HepG2 (cell line): Measurements from ENCODE around the gene DCST2. TPM values are rescaled to one million over a fixed set of nuclear protein-coding genes. Genes with fewer than 3 reads are reported as not detected.

Experiments
- ATAC-seq: fragments of 200-7000 bp; cut with Tn5 transposase; 3 replicates; pipeline ENCODE4 v1.9.1; 2020; ENCODE audit warnings: mild to moderate bottlenecking, moderate library complexity
- BruUV-seq: library from RNA; stranded (reverse); fragments of 400-500 nt; replicated peaks from 2 replicates; lab custom pipeline; 2021; lab: Mats Ljungman, UMichigan
- CTCF ChIA-PET: fragments of 300-600 bp; formaldehyde crosslinking; extraction: SDS; loops from one replicate; lab custom pipeline; 2021; ENCODE audit warnings: low total read pairs, inconsistent platforms, low intra/inter-chr PET ratio; lab: Yijun Ruan, JAX
- POLR2A ChIA-PET: fragments of 350-600 bp; sonication (Branson Sonifier 250); formaldehyde crosslinking; loops from one replicate; lab custom pipeline; 2020; ENCODE audit warnings: antibody characterized with exemption, inconsistent platforms; lab: Yijun Ruan, JAX
- DNase-seq: peaks from one replicate; pipeline ENCODE4 v3.0.0-alpha.2; 2015; ENCODE audit warnings: low spot score
- FAIRE-seq: peaks from 3 replicates; lab custom pipeline; 2011; peaks lifted over from hg19 to GRCh38; lab: Jason Lieb, UNC
- H2AFZ ChIP-seq: one replicate; pipeline ENCODE4 v1.6.1; 2011; ENCODE audit warnings: low read length, inconsistent platforms
- H3K27ac ChIP-seq: fragments of 300-600 bp; 3 replicates; pipeline ENCODE4 v1.8.0; 2011; ENCODE audit warnings: mixed run types, mild to moderate bottlenecking, mixed read lengths, low read length, inconsistent platforms; ENCODE audit not compliant: insufficient read depth; ENCODE audit errors: extremely low read length
- H3K27me3 ChIP-seq, 2 experiments: fragments of 200-600 bp in 1 of 2; 2 replicates in 1 of 2; 3 replicates in 1 of 2; pipeline versions ENCODE4 v1.6.0 to v1.8.0; 2011; ENCODE audit warnings: low read length in 2 of 2, mild to moderate bottlenecking in 2 of 2, moderate library complexity in 2 of 2, inconsistent platforms in 1 of 2; ENCODE audit not compliant: insufficient read depth in 2 of 2, control insufficient read depth in 1 of 2
- H3K36me3 ChIP-seq, 2 experiments: fragments of 200-600 bp in 1 of 2; replicated peaks in 1 of 2; 2 replicates in 1 of 2; 3 replicates in 1 of 2; pipeline versions ENCODE4 v1.5.1 to v1.8.0; 2011; ENCODE audit warnings: low read length in 2 of 2, inconsistent platforms in 1 of 2; ENCODE audit not compliant: insufficient read depth in 2 of 2, control insufficient read depth in 1 of 2
- H3K4me1 ChIP-seq: 2 replicates; pipeline ENCODE4 v1.5.1; 2012; ENCODE audit warnings: low read length, inconsistent platforms; ENCODE audit not compliant: insufficient read depth
- H3K4me2 ChIP-seq: 2 replicates; pipeline ENCODE4 v1.6.0; 2011; ENCODE audit warnings: low read depth, low read length, inconsistent platforms
- H3K4me3 ChIP-seq, 3 experiments: fragments of 200-600 bp in 1 of 3; sonication (generic), shearing (Covaris generic) in 1 of 3; replicated peaks in 1 of 3; 2 replicates each; pipeline ENCODE4 v1.5.1; 2011 to 2016; ENCODE audit warnings: low read length in 3 of 3, inconsistent platforms in 2 of 3, low read depth in 2 of 3, mild to moderate bottlenecking in 2 of 3, control low read depth in 1 of 3, mixed read lengths in 1 of 3; ENCODE audit not compliant: insufficient read depth in 1 of 3
- H3K79me2 ChIP-seq: one replicate; pipeline ENCODE4 v1.6.1; 2011; ENCODE audit warnings: low read length, inconsistent platforms; ENCODE audit not compliant: insufficient read depth
- H3K9ac ChIP-seq: 2 replicates; pipeline ENCODE4 v1.6.0; 2011; ENCODE audit warnings: mild to moderate bottlenecking, low read depth, low read length, inconsistent platforms; ENCODE audit not compliant: insufficient read depth
- H3K9me3 ChIP-seq: 2 replicates; pipeline ENCODE4 v1.5.1; 2012; ENCODE audit warnings: mild to moderate bottlenecking, low read length
- H4K20me1 ChIP-seq: 2 replicates; pipeline ENCODE4 v1.6.0; 2011; ENCODE audit warnings: inconsistent platforms, mild to moderate bottlenecking, low read length, moderate library complexity; ENCODE audit not compliant: insufficient read depth
- HNRNPLL ChIP-seq: fragments of 200-400 bp; formaldehyde crosslinking; IDR thresholded peaks from 2 replicates; pipeline ENCODE4 v1.6.1; 2017; ENCODE audit warnings: mild to moderate bottlenecking, low read depth, low read length; ENCODE audit not compliant: poor library complexity, severe bottlenecking
- MTA1 ChIP-seq: sonication (generic); formaldehyde crosslinking; IDR thresholded peaks from 2 replicates; pipeline ENCODE4 v1.4.0; 2020; ENCODE audit warnings: missing genetic modification reagents, mild to moderate bottlenecking, borderline replicate concordance
- NCOA1 ChIP-seq: sonication (generic); formaldehyde crosslinking; IDR thresholded peaks from 2 replicates; pipeline ENCODE4 v1.9.0; 2021; ENCODE audit warnings: missing genetic modification reagents
- NCOR1 ChIP-seq: fragments of 200-600 bp; sonication (generic); IDR thresholded peaks from 2 replicates; pipeline ENCODE4 v1.7.0; 2017; ENCODE audit warnings: antibody characterized with exemption, low read length, borderline replicate concordance
- NFE2L2 ChIP-seq: fragments of 150-350 bp; IDR thresholded peaks from 2 replicates; pipeline ENCODE4 v1.6.1; 2014; ENCODE audit warnings: low read length
- NR2F2 ChIP-seq: IDR thresholded peaks from 2 replicates; pipeline ENCODE4 v1.6.1; 2012; ENCODE audit warnings: low read depth, inconsistent platforms, borderline replicate concordance
- ZC3H4 ChIP-seq: sonication (generic); formaldehyde crosslinking; IDR thresholded peaks from 2 replicates; pipeline ENCODE4 v1.4.0; 2020; ENCODE audit warnings: missing genetic modification reagents, borderline replicate concordance
- ZNF672 ChIP-seq: sonication (generic); formaldehyde crosslinking; IDR thresholded peaks from 2 replicates; pipeline ENCODE4 v1.8.1; 2022; ENCODE audit warnings: missing genetic modification reagents
- ZSCAN29 ChIP-seq: sonication (generic); formaldehyde crosslinking; conservative IDR thresholded peaks from 2 replicates; pipeline ENCODE4 v1.4.0; 2020; ENCODE audit warnings: mild to moderate bottlenecking, missing genetic modification reagents
- WGBS: methylation state at CpG from one replicate; pipeline ENCODE4 v1.1.6; 2017; ENCODE audit warnings: low lambda C conversion rate; 5-methylcytosine and 5-hydroxymethylcytosine counted together
- in situ Hi-C: cut with HindIII; loops from 2 replicates; pipeline ENCODE4 v1.10.0; 2017; ENCODE audit warnings: low pct_unique_long_range_greater_than_20kb; ENCODE audit not compliant: extremely low pct_ligation_motif_present
- intact Hi-C: fragments of 100-400 bp; cut with micrococcal nuclease; formaldehyde crosslinking; loops from one replicate; pipeline ENCODE4 v1.10.0; 2022; ENCODE audit not compliant: unreplicated experiment
- polyA plus RNA-seq, 8 experiments: library from polyadenylated mRNA; depleted of rRNA in 3 of 8; stranded (reverse) in 7 of 8; unstranded in 1 of 8; fragments of >200 nt; fragmentation: Illumina TruSeq in 4 of 8; extraction: Trizol in 4 of 8; gene quantifications; 2 replicates each; pipeline versions ENCODE4 v1.2.1 to v1.2.3, GENCODE V29; 2011 to 2016; ENCODE audit warnings: low read depth in 4 of 8, missing spikeins in 1 of 8, mixed read lengths in 1 of 8; ENCODE audit not compliant: insufficient read depth in 1 of 8
- total RNA-seq, 5 experiments: library from RNA; depleted of rRNA; stranded (reverse); fragments of >200 nt; fragmentation: Illumina TruSeq; extraction: Trizol; gene quantifications; 2 replicates each; pipeline ENCODE4 v1.2.3, GENCODE V29; 2016; ENCODE audit warnings: low read depth in 1 of 5
- TF ChIP-seq, protein P1 (sequence below): sonication (generic); formaldehyde crosslinking; IDR thresholded peaks from 2 replicates; pipeline ENCODE4 v1.4.0; 2020; ENCODE audit warnings: missing genetic modification reagents, borderline replicate concordance
- TF ChIP-seq, protein P2 (sequence below): sonication (generic); IDR thresholded peaks from 2 replicates; pipeline ENCODE4 v1.6.1; 2016; ENCODE audit warnings: low read depth, borderline replicate concordance

Gene DCST2
- total and polyA plus RNA-seq, 2 of the 13 experiments (the other 11 are each of a cell fraction or from before 2014, with no cell fraction given), result 0.74 TPM; not detected in 1

DNA sequence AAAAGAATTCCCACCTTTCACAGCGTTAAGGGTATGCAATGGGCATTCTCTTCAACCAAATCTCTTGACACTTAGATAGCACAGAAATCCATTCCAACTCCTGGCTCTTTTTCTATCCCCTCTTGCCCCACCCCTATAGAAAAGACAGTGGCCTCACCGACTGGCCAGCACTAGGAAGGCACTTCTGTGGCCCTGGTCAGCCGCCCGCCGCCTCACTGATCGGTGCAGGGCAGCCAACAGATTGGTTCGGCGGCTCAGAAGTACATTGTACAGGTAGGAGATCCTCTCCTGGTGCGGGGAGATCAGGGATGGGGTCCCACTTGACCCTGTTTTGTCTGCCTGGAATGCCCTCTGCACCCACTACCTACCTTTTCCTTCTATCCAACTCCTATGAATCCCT is 9.3 kb downstream of the DCST2 start:
- peaks cover 64% of the 10 kb centered on the region for H3K4me1 ChIP-seq
- DNase-seq, result no peak
- no peaks in the 10 kb centered on the region for H3K36me3 ChIP-seq
- intact Hi-C loops, result no loop called here
- no peak for TF ChIP-seq NR2F2
- TF ChIP-seq NCOA1 (CRISPR knock-in tag), result no peak
- TF ChIP-seq, protein P1, sequence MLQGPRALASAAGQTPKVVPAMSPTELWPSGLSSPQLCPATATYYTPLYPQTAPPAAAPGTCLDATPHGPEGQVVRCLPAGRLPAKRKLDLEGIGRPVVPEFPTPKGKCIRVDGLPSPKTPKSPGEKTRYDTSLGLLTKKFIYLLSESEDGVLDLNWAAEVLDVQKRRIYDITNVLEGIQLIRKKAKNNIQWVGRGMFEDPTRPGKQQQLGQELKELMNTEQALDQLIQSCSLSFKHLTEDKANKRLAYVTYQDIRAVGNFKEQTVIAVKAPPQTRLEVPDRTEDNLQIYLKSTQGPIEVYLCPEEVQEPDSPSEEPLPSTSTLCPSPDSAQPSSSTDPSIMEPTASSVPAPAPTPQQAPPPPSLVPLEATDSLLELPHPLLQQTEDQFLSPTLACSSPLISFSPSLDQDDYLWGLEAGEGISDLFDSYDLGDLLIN (CRISPR knock-in tag), result no peak
- TF ChIP-seq NFE2L2, result no peak
- TF ChIP-seq ZC3H4 (CRISPR knock-in tag), result no peak
- TF ChIP-seq MTA1 (CRISPR knock-in tag), result no peak
- TF ChIP-seq ZSCAN29 (CRISPR knock-in tag), result no peak
- TF ChIP-seq, protein P2, sequence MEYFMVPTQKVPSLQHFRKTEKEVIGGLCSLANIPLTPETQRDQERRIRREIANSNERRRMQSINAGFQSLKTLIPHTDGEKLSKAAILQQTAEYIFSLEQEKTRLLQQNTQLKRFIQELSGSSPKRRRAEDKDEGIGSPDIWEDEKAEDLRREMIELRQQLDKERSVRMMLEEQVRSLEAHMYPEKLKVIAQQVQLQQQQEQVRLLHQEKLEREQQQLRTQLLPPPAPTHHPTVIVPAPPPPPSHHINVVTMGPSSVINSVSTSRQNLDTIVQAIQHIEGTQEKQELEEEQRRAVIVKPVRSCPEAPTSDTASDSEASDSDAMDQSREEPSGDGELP, result no peak
- no peak for TF ChIP-seq ZNF672 (CRISPR knock-in tag)
- TF ChIP-seq NCOR1, result no peak
- TF ChIP-seq HNRNPLL, result no peak
- TF ChIP-seq, all 625 proteins: peak for 0
- ATAC-seq, result no peak
- in situ Hi-C loops, result no loop called here
- peaks cover 0 to 6% of the 10 kb centered on the region in 2 experiments; a peak in 2 of 5 replicates for H3K27me3 ChIP-seq
- H3K79me2 ChIP-seq, result no peaks in the 10 kb centered on the region
- H4K20me1 ChIP-seq, result no peaks in the 10 kb centered on the region
- H3K4me2 ChIP-seq, result no peak overlapping the region
- H3K27ac ChIP-seq, result no peak overlapping the region
- H3K9me3 ChIP-seq, result no peaks in the 10 kb centered on the region
- ChIA-PET CTCF (no interaction called here), POLR2A (interaction anchor here (1.3 to 1.6 kb wide), 2 partner anchors 20 to 80 kb away, joined by 3 to 4 read pairs; no protein-coding TSS in a partner anchor)
- no TSS peak for BruUV-seq
- FAIRE-seq, result no peak
- H3K4me3 ChIP-seq, result no peak overlapping the region
- H3K9ac ChIP-seq, result no peak overlapping the region
- no peak overlapping the region for H2AFZ ChIP-seq
- WGBS, result 79% methylated on average over 9 of the region's 9 CpGs
